KMS-11 (cell line): ENCODE measurements around the gene OR10A6.

Source experiments
- H2AFZ ChIP-seq: fragments of 200-600 bp; sonication (generic); 2 replicates; pipeline ENCODE4 v1.6.1; 2016; ENCODE audit warnings: antibody characterized with exemption, mixed run types, low read depth
- H3K27ac ChIP-seq: fragments of 200-600 bp; sonication (generic); 2 replicates; pipeline ENCODE4 v1.6.1; 2016; ENCODE audit warnings: mild to moderate bottlenecking, mixed run types
- H3K27me3 ChIP-seq: fragments of 200-600 bp; sonication (generic); 2 replicates; pipeline ENCODE4 v1.6.1; 2017; ENCODE audit warnings: mild to moderate bottlenecking, low read depth, mixed run types, moderate library complexity; ENCODE audit not compliant: insufficient read depth
- H3K36me3 ChIP-seq: fragments of 200-600 bp; sonication (generic); 2 replicates; pipeline ENCODE4 v1.6.1; 2017; ENCODE audit warnings: mild to moderate bottlenecking, mixed run types; ENCODE audit not compliant: insufficient read depth
- H3K4me1 ChIP-seq: fragments of 200-600 bp; sonication (generic); 2 replicates; pipeline ENCODE4 v1.6.1; 2016; ENCODE audit warnings: mild to moderate bottlenecking, low read depth, mixed run types; ENCODE audit not compliant: poor library complexity, severe bottlenecking
- H3K4me2 ChIP-seq: fragments of 200-600 bp; sonication (generic); 2 replicates; pipeline ENCODE4 v1.7.0; 2016; ENCODE audit warnings: mild to moderate bottlenecking, mixed run types
- H3K4me3 ChIP-seq: fragments of 200-600 bp; sonication (generic); IDR thresholded peaks from 2 replicates; pipeline ENCODE4 v1.6.1; 2017; ENCODE audit warnings: low read depth, low read length, mixed read lengths; ENCODE audit not compliant: insufficient read depth
- H3K79me2 ChIP-seq: fragments of 200-600 bp; sonication (generic); 2 replicates; pipeline ENCODE4 v1.6.1; 2016; ENCODE audit warnings: low read depth, mixed run types; ENCODE audit not compliant: insufficient read depth
- H3K9ac ChIP-seq: fragments of 200-600 bp; sonication (generic); 2 replicates; pipeline ENCODE4 v1.6.1; 2016; ENCODE audit warnings: mild to moderate bottlenecking, mixed run types
- H4K20me1 ChIP-seq: fragments of 200-600 bp; sonication (generic); 2 replicates; pipeline ENCODE4 v1.6.1; 2016; ENCODE audit warnings: mild to moderate bottlenecking, mixed run types; ENCODE audit not compliant: insufficient read depth
- CTCF ChIP-seq: fragments of 200-600 bp; sonication (generic); conservative IDR thresholded peaks from 2 replicates; pipeline ENCODE4 v1.6.1; 2017; ENCODE audit warnings: low read depth, mild to moderate bottlenecking, antibody characterized with exemption, low read length, moderate library complexity, mixed read lengths

Gene OR10A6

GRCh38 chr11:7898666-7899283 is 32.3 kb downstream of the OR10A6 start:
- Histone ChIP-seq H3K27me3 (no peaks in the 10 kb centered on the region), H3K4me2 (no peak overlapping the region), H2AFZ (no peak overlapping the region), H3K79me2 (no peaks in the 10 kb centered on the region), H3K36me3 (no peaks in the 10 kb centered on the region), H3K4me1 (no peaks in the 10 kb centered on the region), H3K4me3 (no peak overlapping the region), H3K9ac (no peak overlapping the region), H4K20me1 (no peaks in the 10 kb centered on the region), H3K27ac (no peak overlapping the region)
- no peak for TF ChIP-seq CTCF

DNA sequence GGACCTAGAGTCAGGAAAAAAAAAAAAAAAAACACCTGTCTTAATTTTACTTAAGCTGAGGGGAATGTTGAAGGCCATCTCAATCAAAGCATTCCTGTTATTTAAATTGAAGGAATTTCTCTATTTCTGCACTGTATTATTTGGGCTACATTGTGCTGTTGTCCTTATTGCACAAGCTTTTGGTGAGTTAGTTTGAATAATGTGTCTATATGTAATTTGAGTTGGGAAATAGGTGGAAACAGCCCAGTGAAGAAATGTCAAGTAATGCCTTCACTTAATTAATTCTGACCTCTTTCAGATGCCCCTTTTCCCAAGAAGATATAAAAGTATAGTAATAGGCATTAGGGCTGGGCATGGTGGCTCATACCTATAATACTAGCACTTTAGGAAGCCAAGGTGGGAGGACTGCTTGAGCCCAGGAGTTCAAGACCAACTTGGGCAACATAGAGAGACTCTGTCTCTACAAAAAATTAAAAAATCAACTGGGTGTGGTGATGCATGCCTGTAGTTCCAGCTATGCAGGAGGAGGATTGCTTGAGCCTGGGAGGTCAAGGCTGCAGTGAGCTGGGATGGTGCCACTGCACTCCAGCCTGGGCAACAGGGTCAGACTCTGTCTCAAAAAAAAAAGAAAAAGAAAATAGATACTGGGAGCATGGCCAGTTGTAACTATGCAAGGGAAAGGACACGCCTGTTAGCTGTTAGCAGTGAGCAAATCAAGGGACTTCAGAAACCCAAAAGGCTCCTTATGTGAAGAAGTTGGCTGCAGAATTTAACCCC is 34.9 kb downstream of the OR10A6 start:
- Histone ChIP-seq H3K9ac (no peak overlapping the region), H3K4me3 (no peak overlapping the region), H3K79me2 (no peaks in the 10 kb centered on the region), H4K20me1 (no peaks in the 10 kb centered on the region), H3K36me3 (no peaks in the 10 kb centered on the region), H2AFZ (no peak overlapping the region), H3K27ac (no peak overlapping the region), H3K4me2 (no peak overlapping the region), H3K4me1 (no peaks in the 10 kb centered on the region), H3K27me3 (no peaks in the 10 kb centered on the region)
- no peak for TF ChIP-seq CTCF

GRCh38 chr11:7894251-7894650 is 36.8 kb downstream of the OR10A6 start:
- Histone ChIP-seq H3K4me2 (no peak overlapping the region), H3K4me1 (no peaks in the 10 kb centered on the region)

DNA sequence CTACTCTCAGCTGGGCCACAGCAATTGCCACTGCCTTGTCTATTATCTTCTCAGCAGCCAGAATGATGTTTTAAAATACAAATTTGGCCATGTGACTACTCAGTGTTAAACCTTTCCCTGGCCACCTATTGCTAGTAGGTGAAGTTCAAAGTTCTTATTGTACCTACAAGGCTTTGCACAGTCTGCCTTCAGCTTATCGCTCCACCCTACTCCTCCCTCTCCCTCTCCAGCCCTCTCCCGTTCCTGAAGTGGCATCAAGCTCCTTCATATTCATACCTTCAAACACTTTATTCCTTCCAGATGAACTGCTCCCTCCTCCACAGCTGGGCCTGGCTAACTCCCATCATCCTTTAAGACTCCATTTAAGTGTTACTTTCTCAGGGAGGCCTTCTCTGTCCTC is 37.3 kb downstream of the OR10A6 start:
- Histone ChIP-seq H3K4me3 (no peak overlapping the region), H3K27ac (no peak overlapping the region), H3K79me2 (no peaks in the 10 kb centered on the region), H3K4me2 (no peak overlapping the region), H3K9ac (no peak overlapping the region), H3K4me1 (no peaks in the 10 kb centered on the region), H3K27me3 (no peaks in the 10 kb centered on the region), H4K20me1 (no peaks in the 10 kb centered on the region), H2AFZ (no peak overlapping the region), H3K36me3 (no peaks in the 10 kb centered on the region)
- no peak for TF ChIP-seq CTCF

More at GRCh38 chr11:7894251-7894650, 36.8 kb downstream of the OR10A6 start:
- no peak for TF ChIP-seq CTCF
- Histone ChIP-seq H4K20me1 (no peaks in the 10 kb centered on the region), H3K27ac (no peak overlapping the region), H3K4me3 (no peak overlapping the region), H3K27me3 (no peaks in the 10 kb centered on the region), H3K36me3 (no peaks in the 10 kb centered on the region), H3K9ac (no peak overlapping the region), H2AFZ (no peak overlapping the region), H3K79me2 (no peaks in the 10 kb centered on the region)
